HFF-Myc (cell line): ENCODE measurements around the gene SUOX.

ENCODE experiments used
- DNase-seq: peaks from one replicate; pipeline ENCODE4 v3.0.0-alpha.2; 2011; ENCODE audit warnings: low read depth; ENCODE audit errors: extremely low read depth
- H3K4me3 ChIP-seq: replicated peaks from 2 replicates; pipeline ENCODE4 v1.5.1; 2011; ENCODE audit warnings: low read depth, mild to moderate bottlenecking, control low read depth, low read length
- CTCF ChIP-seq: IDR thresholded peaks from 2 replicates; pipeline ENCODE4 v1.5.1; 2012; ENCODE audit warnings: mild to moderate bottlenecking, low read depth, low read length, control low read depth; ENCODE audit errors: missing control alignments

Gene SUOX

GRCh38 chr12:56020423-56021184 is 23.5 kb downstream of the SUOX start, which contains the start of gene IKZF4:
IKZF4 (plus strand) TSS chr12:56021043; CDS start chr12:56021494, 451 bp downstream.
- no peak within 1 kb of the TSS for H3K4me3 ChIP-seq
- TF ChIP-seq CTCF = no peak
- no peak for DNase-seq

GRCh38 chr12:56021889-56022497 is 24.9 kb downstream of the SUOX start:
- no peak for TF ChIP-seq CTCF
- no peak overlapping the region for H3K4me3 ChIP-seq
- DNase-seq = no peak

- no peak for TF ChIP-seq CTCF
- no peak for DNase-seq
- no peak overlapping the region for H3K4me3 ChIP-seq
Measured at GRCh38 chr12:56028511-56029165, 31.6 kb downstream of the SUOX start.

GRCh38 chr12:56029166-56029519 is 32.1 kb downstream of the SUOX start:
- DNase-seq = no peak
- TF ChIP-seq CTCF = no peak
- no peak overlapping the region for H3K4me3 ChIP-seq

GRCh38 chr12:56029666-56030293 is 32.7 kb downstream of the SUOX start:
- TF ChIP-seq CTCF = peak; percentile 84
- no peak overlapping the region for H3K4me3 ChIP-seq
- DNase-seq = no peak

GRCh38 chr12:56031987-56032386 is 34.9 kb downstream of the SUOX start:
- H3K4me3 ChIP-seq = no peak overlapping the region
- no peak for DNase-seq
- TF ChIP-seq CTCF = no peak
